Tongue (tissue), 2 donors: ENCODE results near the gene CACNG3. TPM values are rescaled to one million over a fixed set of nuclear protein-coding genes. Genes with fewer than 3 reads are reported as not detected.
"Not testable (repeated sequence)": the region's sequence is repeated elsewhere in the genome, so short reads cannot be mapped to it uniquely, and the experiment has no call there.

Source experiments
- DNase-seq: peaks from one replicate; pipeline ENCODE4 v3.0.0-alpha.2; 2015
- total RNA-seq: library from RNA; depleted of rRNA; stranded (reverse); fragments of >200 nt; gene quantifications from one replicate; pipeline ENCODE4 v1.2.3, GENCODE V29; 2014

Gene CACNG3
- total RNA-seq, 1 donor from 2014 or later: not detected

DNA sequence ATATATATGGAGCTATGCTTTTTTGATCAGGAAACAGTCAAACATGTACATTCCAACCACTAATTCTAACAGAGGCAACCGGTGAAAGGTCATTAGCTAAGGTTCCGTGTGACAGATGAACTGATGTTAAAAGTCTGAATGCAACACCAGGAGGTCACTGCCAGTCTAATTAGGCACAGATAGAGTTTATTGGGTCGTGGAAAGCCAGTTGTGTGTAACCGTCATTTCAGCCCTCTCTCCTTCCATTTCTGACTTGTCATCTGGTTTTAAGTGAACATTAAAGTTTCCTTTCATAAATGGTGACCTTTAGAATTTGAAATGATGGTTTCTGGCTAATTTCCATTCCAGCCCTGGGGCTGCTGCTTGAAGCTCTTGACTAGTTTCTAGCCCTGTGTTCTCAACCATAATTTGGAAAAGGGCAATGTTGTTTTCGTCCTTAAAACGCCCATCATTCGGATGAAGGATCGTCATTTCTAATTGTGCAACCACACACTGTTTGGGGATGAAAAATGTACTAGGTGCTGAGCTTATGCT is 23.9 kb downstream of the CACNG3 start:
- no peak for DNase-seq

DNA sequence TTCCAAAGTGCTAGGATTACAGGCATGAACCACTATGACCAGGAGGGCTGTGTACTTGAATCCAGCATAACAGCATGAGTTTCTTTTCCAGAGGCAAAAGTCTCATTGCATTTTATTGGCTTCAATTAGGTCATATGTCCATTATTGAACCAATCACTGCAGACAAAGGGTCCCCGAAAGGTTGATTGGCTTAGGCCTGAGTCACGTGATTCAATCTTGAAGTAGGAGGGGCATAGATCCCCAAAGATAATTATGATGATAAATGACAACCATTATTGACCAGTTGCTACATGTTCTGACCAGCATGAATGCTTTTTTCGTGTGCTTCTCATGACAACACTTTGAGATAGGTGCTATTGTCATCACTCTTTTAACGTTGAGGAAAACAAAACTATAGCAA is 25.3 kb downstream of the CACNG3 start:
- DNase-seq: no peak

DNA sequence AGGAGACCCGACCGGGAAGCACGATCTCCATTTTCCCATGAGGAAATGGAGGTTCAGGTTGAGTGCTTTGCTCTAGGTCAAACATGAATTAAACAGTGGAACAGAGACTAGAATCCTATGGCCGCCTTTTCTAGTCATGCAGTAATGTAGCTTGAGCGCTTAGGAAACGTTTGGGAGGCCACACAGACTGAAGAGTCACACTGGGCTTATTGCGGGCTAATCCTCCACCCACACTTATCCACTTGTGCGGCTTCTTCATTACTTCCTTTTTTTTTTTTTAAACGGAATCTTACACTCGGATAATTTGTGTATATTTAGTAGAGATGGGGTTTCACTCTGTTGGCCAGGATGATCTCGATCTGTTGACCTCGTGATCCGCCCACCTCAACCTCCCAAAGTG is 26.0 kb downstream of the CACNG3 start:
- DNase-seq: no peak

DNA sequence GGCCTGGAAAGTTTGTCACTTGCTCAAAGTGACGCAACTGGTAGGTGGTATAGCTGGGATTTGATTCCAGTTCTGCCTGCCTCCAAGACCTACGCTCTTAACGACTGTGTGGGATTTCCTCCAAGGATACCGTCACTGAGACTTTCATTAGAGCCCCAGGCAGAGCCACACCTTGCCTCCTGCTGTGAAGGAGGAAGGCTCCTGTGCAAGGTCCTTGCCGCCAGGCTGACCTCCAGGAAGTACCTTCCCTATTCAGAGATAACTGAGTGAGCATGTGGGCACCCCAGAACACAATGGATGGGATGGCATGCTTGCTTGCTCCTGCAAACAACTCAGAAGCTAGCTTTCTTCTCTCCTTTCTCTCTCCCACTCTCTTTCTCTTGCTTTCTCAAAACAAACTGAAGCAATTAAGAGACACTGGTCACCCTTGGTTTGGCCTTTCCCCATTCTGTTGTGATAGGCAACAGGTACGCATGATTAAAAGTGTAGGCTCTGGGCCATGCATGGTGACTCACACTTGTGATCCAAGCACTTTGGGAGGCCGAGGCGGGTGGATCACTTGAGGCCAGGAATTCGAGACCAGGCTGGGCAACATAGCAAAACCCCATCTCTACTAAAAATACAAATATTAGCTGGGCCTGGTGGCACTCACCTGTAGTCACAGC is 30.7 kb downstream of the CACNG3 start:
- no peak for DNase-seq

DNA sequence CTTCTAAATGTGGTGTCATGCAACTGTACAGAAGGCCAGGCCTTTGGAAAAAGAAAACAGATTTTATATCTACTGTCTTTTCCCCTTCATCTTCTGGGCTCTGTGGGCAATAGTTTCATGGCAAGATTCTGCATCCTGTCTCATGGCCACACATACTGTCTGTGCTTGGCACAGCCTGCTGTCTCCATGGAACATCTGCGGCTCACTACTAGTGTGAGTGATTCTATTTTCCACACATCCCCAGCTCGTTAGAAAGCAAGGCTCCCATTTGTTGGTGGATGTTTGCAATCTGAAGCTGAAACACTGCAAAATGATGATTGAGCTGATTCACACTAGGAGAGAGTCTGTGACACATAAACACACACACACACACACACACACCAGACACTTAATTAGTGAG is 32.4 kb downstream of the CACNG3 start:
- DNase-seq: no peak

DNA sequence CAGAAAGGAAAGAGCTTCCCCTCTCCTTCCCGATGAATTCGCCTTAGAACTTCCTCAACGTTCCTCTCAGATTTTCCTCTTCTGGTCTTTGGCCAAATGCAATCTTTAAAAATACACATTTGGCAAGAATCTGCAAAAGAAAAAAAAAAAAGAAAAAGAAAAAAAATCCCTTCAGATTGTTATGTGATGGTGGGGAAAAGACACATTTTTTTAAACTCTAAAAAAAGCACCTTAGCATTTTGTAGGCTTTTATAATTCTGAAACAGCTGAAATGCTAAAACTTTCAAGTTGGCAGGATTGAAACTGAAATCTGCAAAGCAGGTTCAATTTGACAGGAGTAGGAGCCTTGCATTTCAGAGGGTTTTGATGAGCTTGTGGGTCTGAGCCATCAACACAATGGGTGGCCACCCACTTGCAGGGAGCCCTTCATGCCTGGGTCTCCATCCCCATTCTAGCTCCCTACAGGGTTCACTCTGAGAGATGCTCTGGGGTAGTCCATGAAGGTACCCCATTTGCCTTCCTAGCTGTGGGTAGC is 33.1 kb downstream of the CACNG3 start:
- no peak for DNase-seq

DNA sequence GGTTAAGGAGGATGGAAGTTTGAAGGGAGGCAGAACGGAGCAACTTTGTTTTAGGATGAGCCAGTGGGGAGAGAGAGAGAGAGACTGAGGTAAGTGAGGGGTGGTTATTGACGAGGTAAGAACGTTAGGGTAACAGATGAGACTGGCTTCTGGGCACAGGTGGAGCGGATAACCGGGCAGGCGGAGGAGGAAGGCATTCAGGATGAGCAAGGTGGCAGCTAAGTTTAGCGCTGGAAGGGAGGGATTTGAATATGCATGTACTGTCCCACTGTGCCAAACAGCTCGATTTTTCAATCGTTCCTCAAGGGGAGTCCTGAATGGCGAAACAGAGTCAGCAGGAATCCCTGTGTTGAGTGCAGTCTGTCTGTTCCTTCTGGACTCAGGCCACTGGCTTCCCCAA is 35.8 kb downstream of the CACNG3 start:
- no peak for DNase-seq

DNA sequence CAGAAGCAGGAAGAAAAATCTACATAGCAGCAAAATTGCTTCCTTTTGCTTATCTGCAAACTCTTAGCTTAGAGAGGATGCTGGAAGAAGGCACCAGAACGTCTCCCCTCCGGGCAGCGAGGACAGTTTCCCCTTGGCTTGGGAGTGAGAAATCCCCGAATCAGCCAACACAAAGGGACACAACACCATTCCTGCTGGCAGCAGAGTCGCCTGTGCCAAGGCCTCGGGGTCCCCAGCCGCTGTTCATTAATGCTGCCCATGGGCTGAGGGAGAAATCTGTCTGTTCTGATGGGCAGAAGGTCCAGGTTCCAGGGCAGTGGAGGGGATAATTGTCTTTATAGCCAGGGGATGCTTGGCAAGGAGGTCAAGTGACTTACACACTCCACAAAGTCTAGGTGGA is 38.0 kb downstream of the CACNG3 start:
- no peak for DNase-seq

DNA sequence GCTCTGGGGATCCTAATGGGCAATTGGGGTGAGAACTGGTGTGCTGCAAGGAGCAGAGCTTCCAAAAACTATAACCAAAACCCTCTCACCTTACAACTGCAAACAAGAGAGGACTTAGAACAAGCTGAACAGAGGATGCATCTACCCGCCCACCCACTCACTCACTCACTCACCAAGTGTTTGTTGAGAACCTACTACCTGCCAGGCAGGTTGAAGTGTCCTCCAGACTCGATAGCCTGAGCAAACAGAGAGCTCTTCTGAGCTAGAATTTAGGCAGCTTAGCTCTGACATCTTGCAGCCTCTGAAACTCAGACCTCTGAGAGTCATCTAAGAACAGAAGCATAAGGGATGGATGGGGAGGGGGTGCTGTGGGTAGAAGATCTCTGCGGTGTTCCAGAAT is 41.2 kb downstream of the CACNG3 start:
- no peak for DNase-seq

DNA sequence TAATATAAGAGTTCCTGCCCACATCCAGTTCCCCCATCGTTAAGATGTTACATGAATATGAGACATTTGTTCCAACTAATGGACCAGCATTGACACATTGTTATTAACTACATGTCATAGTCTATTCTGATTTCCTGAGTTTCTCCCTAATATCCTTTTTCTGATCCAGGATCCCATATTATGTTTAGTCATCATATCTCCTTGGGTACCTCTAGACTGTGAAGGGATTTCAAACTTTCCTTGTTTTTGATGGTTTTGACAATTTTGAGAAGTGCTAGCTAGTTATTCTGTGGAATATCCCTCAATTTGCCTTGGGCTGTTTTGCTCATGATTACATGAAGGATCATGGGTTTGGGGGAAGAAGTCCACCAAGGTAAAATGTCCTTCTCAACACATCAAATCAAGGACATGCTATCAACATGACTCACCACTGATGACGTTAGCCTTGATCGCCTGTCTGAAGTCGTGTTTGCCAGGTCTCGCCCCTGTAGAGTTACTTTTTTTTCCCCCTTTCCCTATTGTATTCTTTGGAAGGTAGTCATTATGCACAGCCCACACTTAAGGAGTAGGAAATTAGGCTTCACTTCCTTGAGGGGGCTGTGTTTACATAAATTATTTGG is 42.5 kb downstream of the CACNG3 start:
- no peak for DNase-seq

DNA sequence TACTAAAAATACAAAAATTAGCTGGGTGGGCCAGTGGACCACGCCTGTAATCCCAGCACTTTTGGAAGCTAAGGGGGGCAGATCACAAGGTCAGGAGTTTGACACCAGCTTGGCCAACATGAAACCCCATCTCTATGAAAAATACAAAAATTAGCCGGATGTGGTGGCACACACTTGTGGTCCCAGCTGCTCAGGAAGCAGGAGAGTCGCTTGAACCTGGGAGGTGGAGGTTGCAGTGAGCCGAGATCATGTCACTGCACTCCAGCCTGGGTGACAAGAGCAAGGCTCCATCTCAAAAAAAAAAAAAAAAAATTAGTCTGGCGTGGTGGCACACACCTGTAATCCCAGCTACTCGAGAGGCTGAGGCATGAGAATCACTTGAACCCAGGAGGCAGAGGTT is 44.6 kb downstream of the CACNG3 start:
- not testable (repeated sequence) for DNase-seq

DNA sequence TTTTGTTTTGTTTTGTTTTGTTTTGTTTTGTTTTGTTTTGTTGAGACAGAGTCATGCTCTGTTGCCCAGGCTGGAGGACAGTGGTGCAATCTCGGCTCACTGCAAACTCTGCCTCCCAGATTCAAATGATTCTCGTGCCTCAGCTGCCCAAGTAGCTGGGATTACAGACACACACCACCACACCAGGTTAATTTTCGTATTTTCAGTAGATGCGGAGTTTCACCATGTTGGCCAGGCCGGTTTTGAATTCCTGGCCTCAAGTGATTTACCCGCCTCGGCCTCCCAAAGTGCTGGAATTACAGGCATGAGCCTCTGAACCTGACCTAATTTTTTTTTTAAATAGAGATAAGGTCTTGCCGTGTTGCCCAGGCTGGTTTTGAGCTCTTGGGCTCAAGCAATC is 46.5 kb downstream of the CACNG3 start:
- DNase-seq: no peak

DNA sequence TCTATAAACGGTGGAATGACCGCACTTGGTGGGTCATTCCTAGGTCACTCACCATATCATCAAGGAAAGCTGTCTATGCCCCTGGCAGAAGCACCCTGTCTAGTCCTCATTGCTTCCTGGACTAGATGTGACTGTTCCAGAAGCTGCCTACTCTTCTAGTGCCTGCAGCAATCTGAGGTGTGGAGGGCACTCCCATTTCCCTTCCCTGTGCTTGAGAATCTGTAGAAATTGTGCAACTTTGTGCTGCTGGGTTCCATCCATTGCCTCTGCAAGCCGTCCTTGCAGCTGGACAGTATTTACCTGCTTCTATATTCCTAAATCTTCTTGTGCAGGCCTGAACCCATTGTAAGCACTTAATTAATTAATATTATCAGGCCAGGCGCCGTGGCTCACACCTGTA is 52.1 kb downstream of the CACNG3 start:
- no peak for DNase-seq

DNA sequence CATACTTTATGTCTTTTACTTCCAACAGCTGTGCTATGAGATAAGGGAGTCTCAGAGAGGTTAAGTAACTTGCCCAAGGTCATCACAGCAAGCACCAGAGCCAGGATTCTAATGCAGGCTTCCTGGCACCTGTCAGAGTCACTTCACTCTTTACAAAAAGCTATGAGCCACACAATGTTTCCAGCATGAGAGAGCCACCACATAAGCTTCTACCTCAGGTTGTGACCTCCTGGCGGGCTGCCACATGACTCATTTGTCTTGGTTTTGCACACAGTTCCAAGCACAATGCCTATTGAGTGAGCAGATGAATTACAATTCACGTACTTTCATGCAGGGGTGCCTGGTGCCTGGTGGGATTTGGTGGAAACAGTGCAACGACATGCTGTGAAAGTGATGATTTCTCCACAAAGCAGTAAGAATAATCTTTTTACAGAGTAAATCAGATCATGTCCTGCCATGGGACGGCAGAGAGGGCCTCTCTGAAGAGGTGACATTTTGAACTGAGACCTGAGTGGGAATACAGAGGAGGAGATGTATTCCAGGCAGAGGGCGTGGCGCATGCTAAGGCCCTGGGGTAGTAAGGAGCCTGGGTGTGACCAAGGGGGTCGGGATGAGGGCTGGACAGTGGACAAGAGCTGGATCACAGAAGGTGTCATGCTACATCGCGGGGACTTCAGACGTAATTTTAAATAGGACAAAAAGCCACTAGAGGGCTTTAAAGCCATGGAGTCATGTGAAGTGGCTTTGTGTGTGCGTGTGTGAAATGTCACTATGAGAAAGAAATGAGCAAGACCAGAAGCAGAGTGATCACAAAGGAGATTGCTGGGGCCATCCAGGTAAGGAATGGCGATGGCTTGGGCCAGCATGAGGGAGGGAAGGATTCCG is 53.4 kb downstream of the CACNG3 start:
- no peak for DNase-seq

DNA sequence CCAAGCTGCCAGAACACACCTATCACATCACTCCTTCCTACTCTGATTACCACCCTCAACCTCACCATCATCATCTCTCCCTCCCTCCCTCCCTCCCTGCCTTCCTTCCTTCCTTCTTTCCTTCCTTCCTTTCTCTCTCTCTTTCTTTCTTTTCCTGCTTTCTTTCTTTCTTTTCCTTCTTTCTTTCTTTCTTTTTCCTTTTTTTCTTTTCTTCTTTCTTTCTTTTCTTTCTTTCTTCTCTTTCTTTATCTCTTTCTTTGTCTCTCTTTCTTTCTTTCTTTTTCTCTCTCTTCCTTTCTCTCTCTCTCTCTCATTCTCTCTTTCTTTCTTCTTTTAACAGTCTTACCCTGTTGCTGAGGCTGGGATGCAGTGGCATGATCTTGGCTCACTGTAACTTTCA is 59.2 kb downstream of the CACNG3 start:
- DNase-seq: no peak

DNA sequence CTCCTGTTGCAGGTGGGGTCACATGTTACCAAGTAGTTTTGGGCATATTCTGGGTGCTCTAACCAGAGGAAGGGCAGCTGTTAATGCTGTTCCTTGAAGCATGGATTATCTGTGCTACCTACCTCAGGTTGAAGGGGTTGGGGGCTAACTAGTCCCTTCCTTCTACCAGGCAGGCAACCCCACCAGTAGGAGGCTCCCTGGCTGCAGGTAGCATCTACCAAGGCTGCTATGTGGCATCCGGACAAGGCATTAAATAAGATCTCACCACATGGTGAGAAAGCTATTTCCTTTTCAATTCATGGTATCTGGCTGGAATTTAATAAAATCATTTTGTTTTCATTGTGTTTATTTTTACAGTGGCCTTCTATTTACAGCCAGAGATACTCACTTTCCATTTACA is 62.5 kb downstream of the CACNG3 start:
- DNase-seq: no peak

DNA sequence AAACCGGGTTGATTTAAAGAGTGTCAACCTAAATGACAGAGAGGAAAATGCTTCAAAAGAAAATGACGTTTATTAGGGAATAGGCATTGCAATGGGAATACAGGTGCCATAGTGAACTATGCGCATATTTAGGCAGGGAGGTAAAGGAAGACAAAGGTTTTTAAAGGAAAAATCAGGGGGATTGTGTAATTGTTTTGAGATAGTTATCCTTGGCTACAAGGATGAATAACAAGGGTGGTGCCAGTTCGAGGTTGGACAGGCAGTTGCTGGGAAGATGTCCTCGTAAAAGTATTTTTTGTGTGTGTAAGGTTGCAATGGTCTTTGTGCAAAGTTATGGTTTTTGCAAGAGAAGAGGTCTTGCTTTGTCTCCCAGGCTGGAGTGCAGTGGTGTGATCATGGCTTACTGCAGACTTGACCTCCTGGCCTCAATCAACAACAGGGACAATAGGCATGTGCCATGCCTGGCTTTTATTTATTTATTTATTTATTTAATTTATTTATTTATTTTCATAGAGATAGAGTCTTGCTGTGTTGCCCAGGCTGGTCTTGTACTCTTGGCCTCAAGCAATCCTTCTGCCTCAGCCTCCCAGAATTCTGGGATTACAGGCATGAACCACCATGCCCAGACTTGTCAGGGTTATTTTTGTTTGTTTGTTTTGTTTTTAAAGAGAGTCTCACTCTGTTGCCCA is 63.1 kb downstream of the CACNG3 start:
- no peak for DNase-seq

DNA sequence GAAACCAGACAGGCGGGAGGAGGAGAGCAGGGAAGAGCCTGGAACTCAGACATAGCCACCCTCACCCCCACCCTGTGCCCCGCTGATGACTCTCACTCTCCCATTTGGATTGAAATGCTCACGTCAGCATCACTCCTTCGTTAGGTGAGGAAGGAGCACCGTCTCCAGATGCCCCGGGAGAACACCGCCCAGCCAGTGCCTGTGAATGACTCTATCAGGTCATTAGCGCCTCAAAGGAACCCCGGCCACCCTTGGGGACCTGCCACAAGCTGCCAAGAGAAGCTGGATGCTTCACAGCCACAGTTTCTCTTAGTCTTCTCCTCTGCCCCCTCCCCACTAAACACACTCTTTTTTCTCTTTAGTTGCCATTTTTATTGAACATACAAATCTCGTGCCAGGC is 66.0 kb downstream of the CACNG3 start:
- no peak for DNase-seq

DNA sequence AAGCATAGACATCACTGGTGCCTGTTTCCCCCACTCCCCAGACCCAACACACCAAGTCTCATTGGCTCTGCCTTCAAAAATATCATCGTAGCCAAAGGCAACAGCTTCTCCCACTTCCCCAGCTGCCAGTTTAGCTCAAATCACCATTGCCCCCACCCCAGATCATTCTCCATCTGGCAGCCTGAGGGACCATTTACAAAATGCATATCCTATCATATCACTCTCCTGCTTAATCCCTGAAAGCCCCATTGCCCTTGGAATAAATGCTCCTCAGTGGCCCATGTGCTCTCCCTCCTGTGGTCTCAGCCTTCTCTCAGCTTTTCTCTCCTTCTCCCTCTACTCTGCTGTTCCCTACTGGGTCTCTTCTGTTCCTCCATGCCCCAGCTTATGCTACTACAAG is 68.3 kb downstream of the CACNG3 start:
- DNase-seq: no peak

DNA sequence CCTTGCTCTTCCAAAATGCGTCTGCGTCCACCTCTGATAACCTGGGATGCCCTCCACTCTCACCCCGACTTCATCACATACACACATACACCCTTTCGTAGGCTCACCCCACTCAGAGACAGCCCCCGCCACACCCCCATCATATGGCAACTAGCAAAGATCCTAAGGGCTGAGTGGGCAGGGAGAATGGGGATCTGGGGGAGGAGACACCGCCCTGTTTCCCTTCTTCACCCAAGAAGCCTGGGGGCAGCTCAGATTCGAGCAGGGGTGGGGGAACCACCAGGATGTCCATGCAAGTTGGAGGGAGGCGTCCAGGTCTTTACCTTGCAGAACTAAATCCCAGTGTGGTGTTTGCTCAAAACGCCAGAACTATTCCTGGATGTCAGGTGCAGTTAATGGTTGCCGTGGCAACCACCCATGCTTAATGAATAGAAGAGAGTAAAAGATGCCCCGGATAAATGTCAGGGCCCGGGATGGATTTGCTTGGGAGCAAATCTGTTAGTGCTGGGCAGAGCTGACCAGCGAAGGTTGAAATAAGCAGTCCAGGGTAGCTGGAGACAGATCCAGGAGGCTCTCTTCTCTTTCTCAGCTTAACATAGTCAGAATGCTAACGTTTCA is 72.8 kb downstream of the CACNG3 start:
- no peak for DNase-seq

DNA sequence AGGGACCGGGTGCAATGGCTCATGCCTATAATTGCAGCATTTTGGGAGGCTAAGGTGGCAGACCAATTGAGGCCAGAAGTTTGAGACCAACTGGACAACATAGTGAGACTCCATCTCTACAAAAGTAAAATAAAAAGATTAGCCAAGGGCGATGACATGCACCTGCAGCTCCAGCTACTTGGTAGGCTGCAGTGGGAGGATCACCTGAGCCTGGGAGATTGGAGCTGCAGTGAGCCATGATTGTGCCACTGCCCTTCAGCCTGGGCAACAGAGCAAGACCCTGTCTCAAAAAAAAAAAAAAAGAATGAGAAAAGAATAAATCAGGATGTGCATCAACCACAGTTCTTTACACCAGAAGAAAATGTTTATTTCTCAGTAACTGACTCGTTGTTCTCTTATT is 76.0 kb downstream of the CACNG3 start:
- DNase-seq: no peak

DNA sequence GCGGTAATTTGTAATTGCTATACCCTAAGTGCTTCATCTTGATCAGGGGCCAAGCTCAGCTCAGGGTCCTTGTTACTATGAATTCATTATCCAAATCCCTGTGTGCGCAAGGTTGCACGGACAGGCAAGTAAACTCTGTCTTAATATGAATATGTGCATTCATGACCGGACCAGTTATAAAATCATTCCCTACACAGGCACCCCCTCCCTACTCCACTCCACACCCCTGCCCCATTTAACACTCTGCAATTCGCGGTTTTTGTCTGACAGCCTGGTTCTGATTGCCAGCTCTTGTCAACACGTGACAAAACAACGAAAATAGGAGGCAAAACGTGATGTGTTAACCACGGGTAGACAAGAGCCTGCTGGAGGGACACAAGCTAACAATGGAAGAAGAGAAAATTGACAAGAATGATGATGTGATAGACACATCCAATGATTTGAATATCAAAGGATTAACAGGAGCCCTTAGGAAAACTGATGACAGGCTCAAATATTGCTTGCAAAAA is 76.5 kb downstream of the CACNG3 start:
- no peak for DNase-seq
